NCI-H524 (cell line): Measurements from ENCODE around the gene TAF6L.
A peak's percentile ranks its signal among the peaks of the same experiment; 100 is the strongest.
"Not testable (repeated sequence)": the region's sequence is repeated elsewhere in the genome, so short reads cannot be mapped to it uniquely, and the experiment has no call there.

Experiments
- DNase-seq, 2 experiments: peaks; one replicate each; lab custom pipeline; 2025; lab: John Stamatoyannopoulos, UW

TAF6L gene

DNA sequence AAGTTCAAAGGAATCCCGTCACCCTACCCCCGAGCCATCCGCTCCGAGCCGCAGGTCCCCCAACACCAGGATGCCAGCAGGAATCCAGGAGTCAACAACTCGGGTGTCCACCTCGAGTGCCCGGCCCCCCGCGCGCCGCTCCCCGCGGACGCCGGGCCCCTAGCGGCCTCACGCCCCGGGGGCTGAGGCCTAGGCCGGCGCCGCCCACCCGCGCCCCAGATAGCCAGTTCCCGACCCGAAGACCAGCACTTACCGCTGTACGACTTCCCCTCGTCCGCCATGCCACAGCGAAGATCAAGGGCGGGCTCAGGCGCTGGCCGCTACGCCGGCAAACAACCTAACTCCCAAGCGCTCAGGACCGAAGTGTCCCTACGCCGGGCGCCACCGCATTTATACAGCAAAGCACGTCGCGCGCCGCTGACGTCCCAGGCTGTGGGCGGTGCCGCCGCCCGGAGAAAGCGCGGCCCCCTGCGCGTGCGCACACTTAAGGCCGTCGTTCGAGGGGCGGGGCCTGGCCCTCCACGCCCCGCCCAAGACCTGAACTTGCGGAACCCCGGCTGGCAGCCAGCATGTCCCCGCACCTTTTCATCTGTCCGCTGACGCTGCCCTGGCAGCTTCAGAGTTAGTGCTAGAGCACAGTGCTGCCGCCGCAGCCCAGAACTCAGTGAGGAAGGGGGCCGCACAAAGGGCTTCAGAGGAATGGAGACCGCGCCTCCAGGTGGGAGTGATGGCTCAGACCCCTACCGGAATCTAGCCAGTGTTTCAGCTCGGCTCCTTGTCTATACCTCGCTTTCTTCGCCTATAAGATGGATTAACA, 34.1 kb downstream of the TAF6L start, which contains the start of gene NXF1:
TSS of gene NXF1 (minus strand) at position 365 of the 817 bp plus-strand sequence. CDS start at position 281, 84 bp downstream.
- peak; percentile 87 to 93 for DNase-seq

DNA sequence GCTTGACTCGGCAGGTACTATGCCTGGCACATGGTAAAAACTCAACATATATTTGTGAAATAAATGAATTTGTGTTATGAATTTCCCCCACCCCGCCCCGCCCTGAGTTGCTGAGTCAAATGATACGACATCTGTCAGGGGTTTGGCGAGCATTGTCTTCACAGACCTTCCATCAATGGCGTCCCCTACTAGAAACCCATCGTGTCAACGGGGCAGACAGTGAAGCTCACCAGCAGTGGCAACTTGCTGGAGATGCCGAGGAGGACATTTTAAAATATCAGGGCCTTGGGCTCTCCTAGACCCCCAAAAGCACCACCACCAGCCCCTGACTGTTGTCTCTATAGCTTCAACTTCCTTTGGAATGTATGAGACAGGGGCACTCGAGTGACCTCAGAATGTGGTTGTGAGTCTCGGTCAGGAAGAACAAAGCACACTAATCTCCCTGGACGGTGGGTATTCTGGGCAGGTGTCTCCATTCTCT, 34.8 kb downstream of the TAF6L start:
- DNase-seq: peak; percentile 31 to 51

DNA sequence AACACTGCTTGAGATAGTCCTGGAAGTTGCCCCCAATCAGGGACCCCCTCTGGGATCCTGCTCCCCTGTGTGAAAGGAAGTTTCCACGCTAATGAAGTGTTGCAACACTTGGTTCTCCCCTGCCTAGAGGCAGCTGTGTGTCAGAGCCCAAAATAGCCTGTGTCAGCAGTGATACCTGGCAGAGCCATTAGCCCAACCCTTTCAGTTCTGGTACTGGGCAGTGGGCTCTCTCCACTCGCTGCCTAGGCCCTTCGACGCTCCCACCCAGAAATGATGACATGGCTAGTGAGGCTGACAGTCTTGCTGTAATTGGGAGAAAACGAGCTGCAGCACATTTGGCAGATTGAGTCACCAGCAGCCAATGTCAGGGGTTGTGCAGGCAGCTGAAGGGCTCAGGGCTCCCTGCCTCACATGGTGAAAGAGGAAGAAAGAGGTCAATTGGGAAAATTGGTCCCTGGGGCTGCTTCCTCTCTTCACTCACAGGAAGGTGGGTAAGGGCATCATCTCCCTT, 35.5 kb downstream of the TAF6L start:
- no peak for DNase-seq

DNA sequence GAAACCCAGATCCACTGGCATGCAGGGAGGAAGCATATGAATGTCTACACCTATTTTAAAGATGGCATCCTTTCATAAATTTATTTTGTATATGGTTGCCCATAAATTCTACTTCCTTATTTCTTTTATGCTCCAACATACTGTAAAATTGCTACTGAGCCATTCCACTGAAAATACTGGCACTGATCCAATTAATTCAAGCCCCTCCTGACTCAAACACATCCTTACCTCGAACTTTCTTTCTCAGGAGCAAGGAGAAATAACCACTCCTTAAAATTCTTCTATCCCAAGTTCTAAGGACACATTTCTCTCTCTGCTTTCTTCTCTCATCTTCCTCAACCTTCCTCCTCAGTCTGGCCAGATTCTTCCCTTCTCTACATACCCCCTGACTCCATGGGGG, 39.6 kb downstream of the TAF6L start:
- DNase-seq: no peak

GRCh38 chr11:62811659-62812058, 40.5 kb downstream of the TAF6L start:
- no peak for DNase-seq

DNA sequence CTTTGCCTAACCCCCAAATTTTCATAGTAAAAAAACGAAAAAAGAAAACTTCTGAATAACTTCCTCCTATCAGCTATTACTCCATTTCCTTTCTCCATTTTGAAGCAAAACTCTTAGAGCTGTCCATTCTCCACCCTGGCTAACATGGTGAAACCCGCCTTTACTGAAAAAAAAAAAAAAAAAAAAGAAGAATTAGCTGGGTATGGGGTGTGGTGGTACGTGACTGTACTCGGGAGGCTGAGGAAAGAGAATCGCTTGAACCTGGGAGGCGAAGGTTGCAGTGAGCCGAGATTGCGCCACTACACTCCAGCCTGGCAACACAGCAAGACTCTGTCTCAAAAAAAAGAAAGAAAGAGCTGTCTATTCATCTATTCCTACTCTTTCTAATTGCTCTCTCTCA, 45.4 kb downstream of the TAF6L start:
- DNase-seq: no peak

DNA sequence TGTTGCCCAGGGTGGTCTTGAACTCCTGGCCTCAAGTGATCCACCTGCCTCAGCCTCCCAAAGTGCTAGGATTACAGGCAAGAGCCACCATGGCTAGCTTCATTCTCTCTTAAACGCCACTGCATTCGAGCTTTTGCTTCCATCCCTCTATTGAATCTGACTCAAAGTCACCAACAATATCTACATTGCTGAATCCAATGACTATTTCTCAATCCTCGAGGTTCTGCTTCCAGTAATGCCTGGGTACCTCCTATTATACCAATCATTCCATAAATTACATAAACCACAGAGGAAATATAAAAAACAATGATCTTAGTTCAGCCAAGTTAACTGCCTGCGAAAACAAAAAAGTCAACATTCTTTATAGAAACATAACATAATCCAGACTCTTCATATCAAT, 45.9 kb downstream of the TAF6L start:
- no peak for DNase-seq

DNA sequence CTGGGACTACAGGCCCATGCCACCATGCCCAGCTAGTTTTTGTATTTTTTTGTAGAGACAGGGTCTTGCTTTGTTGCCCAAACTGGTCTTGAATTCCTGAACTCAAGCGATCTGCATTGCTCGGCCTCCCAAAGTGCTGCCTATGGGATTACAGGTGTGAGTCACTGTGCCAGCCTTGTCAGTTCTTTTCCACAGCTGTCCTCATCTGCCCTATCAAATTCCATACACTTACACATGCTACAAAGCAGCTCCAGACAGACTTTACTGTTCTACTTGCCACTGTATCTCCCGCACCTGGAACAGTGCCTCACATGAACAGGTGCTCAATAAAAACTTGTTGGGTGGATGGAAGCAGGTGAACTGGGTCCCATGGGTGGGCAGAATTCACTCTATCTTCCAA, 52.5 kb downstream of the TAF6L start:
- DNase-seq: no peak

DNA sequence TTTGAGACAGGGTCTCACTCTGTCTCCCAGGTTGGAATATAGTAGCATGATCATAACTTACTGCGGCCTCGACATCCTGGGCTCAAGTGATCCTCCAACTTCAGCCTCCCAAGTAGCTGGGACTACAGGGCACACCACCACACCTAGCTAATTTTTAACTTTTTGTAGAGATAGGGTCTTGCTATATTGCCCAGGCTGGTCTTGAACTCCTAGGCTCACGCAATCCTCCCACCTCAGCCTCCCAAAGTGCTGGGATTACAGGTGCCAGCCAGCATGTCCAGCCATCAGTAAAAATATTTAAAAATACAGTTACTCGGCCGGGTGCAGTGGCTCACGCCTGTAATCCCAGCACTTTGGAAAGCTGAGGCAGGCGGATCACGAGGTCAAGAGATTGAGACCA, 56.9 kb downstream of the TAF6L start:
- DNase-seq: not testable (repeated sequence)

- peak; percentile 71 to 82 for DNase-seq
Observed at GRCh38 chr11:62830904-62831519, 59.8 kb downstream of the TAF6L start.

DNA sequence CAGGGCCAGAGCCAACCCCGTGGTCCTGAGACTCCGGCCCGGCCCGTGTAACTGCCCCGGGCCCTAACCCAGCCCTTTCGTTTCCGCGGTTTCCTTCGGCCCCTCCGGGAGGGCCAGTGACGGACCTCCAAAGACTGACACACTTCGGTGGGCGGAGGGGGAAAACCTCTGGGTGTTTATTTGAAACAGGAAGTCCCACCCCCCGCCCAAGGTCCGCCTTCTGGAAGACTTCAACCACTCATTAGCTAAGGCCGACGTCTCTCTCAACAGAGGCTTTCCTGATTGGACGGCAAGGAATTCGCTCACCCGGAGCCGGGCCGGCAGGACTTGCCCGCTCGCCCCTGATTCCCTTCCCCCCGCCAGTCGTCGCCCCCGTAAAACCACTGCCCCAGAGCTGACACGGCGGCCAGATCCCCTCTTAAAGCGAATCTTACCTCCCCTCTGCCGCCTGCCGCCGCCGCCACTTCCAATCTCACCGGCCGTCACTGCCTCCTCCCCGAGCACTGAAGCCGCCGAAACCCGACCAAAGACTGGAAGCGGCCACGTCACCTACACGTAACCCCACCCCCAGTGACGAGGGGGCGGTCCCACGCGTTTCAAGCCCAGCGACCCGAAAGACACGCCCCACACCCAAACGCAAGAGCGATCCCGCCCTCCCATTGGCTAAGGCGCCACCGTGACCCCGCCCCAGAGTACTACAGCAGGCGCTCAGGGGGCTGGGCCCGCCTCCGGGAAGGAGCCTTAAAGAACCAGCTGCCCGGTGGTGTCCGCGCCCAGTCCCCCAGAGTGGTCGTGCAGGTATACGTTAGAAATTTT, 60.5 kb downstream of the TAF6L start, which contains the start of gene STX5:
TSS of gene STX5 (minus strand) at position 532 of the 816 bp plus-strand sequence. CDS start 808 bp downstream, outside the sequence.
- DNase-seq: peak; percentile 96 to 98

- DNase-seq: peak in 1 of 2 experiments; percentile 41
Observed at GRCh38 chr11:62832336-62833234, 61.4 kb downstream of the TAF6L start, which contains the start of gene TEX54. TEX54 (minus strand) TSS chr11:62832841.

- no peak for DNase-seq
Observed at GRCh38 chr11:62835336-62835735, 64.1 kb downstream of the TAF6L start.
